Stimulated activated CD4-positive, alpha-beta T cell treated with anti-CD3 and anti-CD28 coated beads, Interleukin-4, amount 100 ng/mL, for 48 hours (primary cell): ENCODE results near the gene ZNF80.

Experiments
- DNase-seq, 2 donors: peaks; one replicate each; pipeline ENCODE4 v3.0.0-alpha.2; 2020; ENCODE audit warnings: low read depth in 2 of 2

Gene ZNF80

GRCh38 chr3:114219741-114220140 lies 17.6 kb downstream of the ZNF80 start:
- DNase-seq = no peak

GRCh38 chr3:114218578-114219185 lies 18.7 kb downstream of the ZNF80 start:
- no peak for DNase-seq

GRCh38 chr3:114218006-114218405 lies 19.4 kb downstream of the ZNF80 start:
- no peak for DNase-seq

GRCh38 chr3:114217266-114217665 lies 20.1 kb downstream of the ZNF80 start:
- DNase-seq = no peak

- DNase-seq = no peak
Measured at GRCh38 chr3:114216186-114216970, 21.0 kb downstream of the ZNF80 start.

GRCh38 chr3:114214542-114215341 lies 22.6 kb downstream of the ZNF80 start:
- no peak for DNase-seq

- DNase-seq = peak; percentile 56 to 62
Measured at GRCh38 chr3:114213627-114214541, 23.5 kb downstream of the ZNF80 start.

GRCh38 chr3:114213292-114213626 lies 24.1 kb downstream of the ZNF80 start:
- DNase-seq = no peak

GRCh38 chr3:114212646-114213045 lies 24.7 kb downstream of the ZNF80 start:
- no peak for DNase-seq

GRCh38 chr3:114207768-114208167 lies 29.6 kb downstream of the ZNF80 start:
- no peak for DNase-seq

GRCh38 chr3:114206342-114206741 lies 31.0 kb downstream of the ZNF80 start:
- DNase-seq = no peak

- no peak for DNase-seq
Measured at GRCh38 chr3:114205541-114205940, 31.8 kb downstream of the ZNF80 start.

- DNase-seq = no peak
Measured at GRCh38 chr3:114194750-114195149, 42.6 kb downstream of the ZNF80 start.

GRCh38 chr3:114192136-114192535 lies 45.2 kb downstream of the ZNF80 start:
- DNase-seq = no peak

GRCh38 chr3:114186501-114186900 lies 50.9 kb downstream of the ZNF80 start:
- no peak for DNase-seq
